HEK293 (cell line): ENCODE results near the gene ZBTB47.

Source experiments
- CTCF ChIA-PET: fragments of 350-600 bp; formaldehyde crosslinking; extraction: SDS; loops from one replicate; lab custom pipeline; 2021; ENCODE audit warnings: antibody characterized with exemption; lab: Yijun Ruan, JAX
- POLR2A ChIA-PET: fragments of 300-600 bp; formaldehyde crosslinking; extraction: SDS; loops from one replicate; lab custom pipeline; 2020; ENCODE audit warnings: antibody characterized with exemption, inconsistent platforms; lab: Yijun Ruan, JAX
- H3K27ac ChIP-seq: fragments of 200-500 bp; sonication (Bioruptor generic); 2 replicates; pipeline ENCODE4 v1.5.1; 2014; ENCODE audit warnings: low read depth, low read length, control low read depth, inconsistent platforms; ENCODE audit errors: extremely low read depth
- H3K36me3 ChIP-seq, 2 experiments: fragments of 200-500 bp in 1 of 2; sonication (Bioruptor generic) in 1 of 2; 1 replicate in 1 of 2; 2 replicates in 1 of 2; pipeline ENCODE4 v1.5.1; 2014 to 2017; ENCODE audit warnings: inconsistent platforms in 2 of 2, low read length in 2 of 2; ENCODE audit not compliant: control insufficient read depth in 2 of 2, insufficient read depth in 1 of 2
- H3K4me1 ChIP-seq: fragments of 200-500 bp; sonication (Bioruptor generic); 2 replicates; pipeline ENCODE4 v1.5.1; 2014; ENCODE audit warnings: mild to moderate bottlenecking, low read length, inconsistent platforms; ENCODE audit not compliant: control insufficient read depth, insufficient read depth
- H3K4me3 ChIP-seq: 2 replicates; pipeline ENCODE4 v1.5.1; 2011; ENCODE audit warnings: low read depth, mild to moderate bottlenecking, control low read depth, low read length, moderate library complexity
- H3K9me3 ChIP-seq: fragments of 200-500 bp; sonication (Bioruptor generic); 2 replicates; pipeline ENCODE4 v1.5.1; 2014; ENCODE audit warnings: low read depth, low read length, inconsistent platforms; ENCODE audit not compliant: control insufficient read depth, insufficient read depth
- EGR2 ChIP-seq: fragments of 450-650 bp; formaldehyde crosslinking; IDR thresholded peaks from 2 replicates; pipeline ENCODE4 v1.5.1; 2016; ENCODE audit warnings: low read depth, missing biosample characterization, missing genetic modification characterization
- GLIS1 ChIP-seq: fragments of 450-650 bp; formaldehyde crosslinking; IDR thresholded peaks from 2 replicates; pipeline ENCODE4 v1.5.1; 2016; ENCODE audit warnings: missing biosample characterization, missing genetic modification characterization
- OVOL3 ChIP-seq: fragments of 450-650 bp; formaldehyde crosslinking; IDR thresholded peaks from 2 replicates; pipeline ENCODE4 v1.5.1; 2016; ENCODE audit warnings: missing biosample characterization, missing genetic modification characterization
- TCF7L2 ChIP-seq: IDR thresholded peaks from 2 replicates; pipeline ENCODE4 v1.6.1; 2011; ENCODE audit warnings: low read depth, mild to moderate bottlenecking, inconsistent platforms, low read length, moderate library complexity, borderline replicate concordance
- ZFHX2 ChIP-seq: fragments of 450-650 bp; formaldehyde crosslinking; conservative IDR thresholded peaks from 2 replicates; pipeline ENCODE4 v1.5.1; 2016; ENCODE audit warnings: missing biosample characterization, missing genetic modification characterization
- ZNF175 ChIP-seq: fragments of 450-650 bp; formaldehyde crosslinking; IDR thresholded peaks from 2 replicates; pipeline ENCODE4 v1.5.1; 2016; ENCODE audit warnings: missing biosample characterization, missing genetic modification characterization
- ZNF24 ChIP-seq: fragments of 450-650 bp; formaldehyde crosslinking; IDR thresholded peaks from 2 replicates; pipeline ENCODE4 v1.5.1; 2016; ENCODE audit warnings: missing biosample characterization, missing genetic modification characterization
- ZNF26 ChIP-seq: fragments of 450-650 bp; formaldehyde crosslinking; IDR thresholded peaks from 2 replicates; pipeline ENCODE4 v1.5.1; 2016; ENCODE audit warnings: missing biosample characterization, missing genetic modification characterization
- ZNF280C ChIP-seq: fragments of 450-650 bp; formaldehyde crosslinking; IDR thresholded peaks from 2 replicates; pipeline ENCODE4 v1.5.1; 2016; ENCODE audit warnings: missing biosample characterization, missing genetic modification characterization
- ZNF473 ChIP-seq: fragments of 450-650 bp; formaldehyde crosslinking; IDR thresholded peaks from 2 replicates; pipeline ENCODE4 v1.5.1; 2017; ENCODE audit warnings: missing biosample characterization, missing genetic modification characterization
- ZNF555 ChIP-seq: fragments of 450-650 bp; formaldehyde crosslinking; conservative IDR thresholded peaks from 2 replicates; pipeline ENCODE4 v1.5.1; 2017; ENCODE audit warnings: missing biosample characterization, mild to moderate bottlenecking, missing genetic modification characterization, inconsistent platforms
- ZNF654 ChIP-seq: fragments of 450-650 bp; formaldehyde crosslinking; IDR thresholded peaks from 2 replicates; pipeline ENCODE4 v1.5.1; 2016; ENCODE audit warnings: low read depth, missing biosample characterization, missing genetic modification characterization
- ZNF837 ChIP-seq: fragments of 450-650 bp; formaldehyde crosslinking; IDR thresholded peaks from 2 replicates; pipeline ENCODE4 v1.5.1; 2016; ENCODE audit warnings: missing biosample characterization, missing genetic modification characterization
- TF ChIP-seq, protein P1 (sequence below): fragments of 450-650 bp; formaldehyde crosslinking; IDR thresholded peaks from 2 replicates; pipeline ENCODE4 v1.5.1; 2016; ENCODE audit warnings: missing biosample characterization, missing genetic modification characterization
- TF ChIP-seq, protein P2 (sequence below): fragments of 450-650 bp; formaldehyde crosslinking; IDR thresholded peaks from 2 replicates; pipeline ENCODE4 v1.5.1; 2016; ENCODE audit warnings: missing biosample characterization, missing genetic modification characterization, borderline replicate concordance
- TF ChIP-seq, protein P3 (sequence below): fragments of 450-650 bp; IDR thresholded peaks from 2 replicates; pipeline ENCODE4 v1.5.1; 2018; ENCODE audit warnings: missing biosample characterization, mild to moderate bottlenecking, missing genetic modification characterization
- TF ChIP-seq, protein P4 (sequence below): sonication (generic); formaldehyde crosslinking; IDR thresholded peaks from 2 replicates; pipeline ENCODE4 v1.8.1; 2022; ENCODE audit warnings: mild to moderate bottlenecking, moderate library complexity, missing genetic modification reagents

The ZBTB47 gene

GRCh38 chr3:42658771-42659390 is 5.4 kb downstream of the ZBTB47 start (continued):
- TF ChIP-seq, protein P1, sequence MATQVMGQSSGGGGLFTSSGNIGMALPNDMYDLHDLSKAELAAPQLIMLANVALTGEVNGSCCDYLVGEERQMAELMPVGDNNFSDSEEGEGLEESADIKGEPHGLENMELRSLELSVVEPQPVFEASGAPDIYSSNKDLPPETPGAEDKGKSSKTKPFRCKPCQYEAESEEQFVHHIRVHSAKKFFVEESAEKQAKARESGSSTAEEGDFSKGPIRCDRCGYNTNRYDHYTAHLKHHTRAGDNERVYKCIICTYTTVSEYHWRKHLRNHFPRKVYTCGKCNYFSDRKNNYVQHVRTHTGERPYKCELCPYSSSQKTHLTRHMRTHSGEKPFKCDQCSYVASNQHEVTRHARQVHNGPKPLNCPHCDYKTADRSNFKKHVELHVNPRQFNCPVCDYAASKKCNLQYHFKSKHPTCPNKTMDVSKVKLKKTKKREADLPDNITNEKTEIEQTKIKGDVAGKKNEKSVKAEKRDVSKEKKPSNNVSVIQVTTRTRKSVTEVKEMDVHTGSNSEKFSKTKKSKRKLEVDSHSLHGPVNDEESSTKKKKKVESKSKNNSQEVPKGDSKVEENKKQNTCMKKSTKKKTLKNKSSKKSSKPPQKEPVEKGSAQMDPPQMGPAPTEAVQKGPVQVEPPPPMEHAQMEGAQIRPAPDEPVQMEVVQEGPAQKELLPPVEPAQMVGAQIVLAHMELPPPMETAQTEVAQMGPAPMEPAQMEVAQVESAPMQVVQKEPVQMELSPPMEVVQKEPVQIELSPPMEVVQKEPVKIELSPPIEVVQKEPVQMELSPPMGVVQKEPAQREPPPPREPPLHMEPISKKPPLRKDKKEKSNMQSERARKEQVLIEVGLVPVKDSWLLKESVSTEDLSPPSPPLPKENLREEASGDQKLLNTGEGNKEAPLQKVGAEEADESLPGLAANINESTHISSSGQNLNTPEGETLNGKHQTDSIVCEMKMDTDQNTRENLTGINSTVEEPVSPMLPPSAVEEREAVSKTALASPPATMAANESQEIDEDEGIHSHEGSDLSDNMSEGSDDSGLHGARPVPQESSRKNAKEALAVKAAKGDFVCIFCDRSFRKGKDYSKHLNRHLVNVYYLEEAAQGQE (tag by site-specific recombination): no peak
- TF ChIP-seq ZNF24 (tag by site-specific recombination) (no peak), ZNF837 (tag by site-specific recombination) (no peak), EGR2 (tag by site-specific recombination) (peak; percentile 81), TCF7L2 (no peak), ZNF26 (tag by site-specific recombination) (no peak), ZNF555 (tag by site-specific recombination) (no peak), OVOL3 (no peak), ZNF654 (tag by site-specific recombination) (no peak), ZNF280C (tag by site-specific recombination) (no peak), ZNF175 (tag by site-specific recombination) (no peak), ZNF473 (tag by site-specific recombination) (no peak), GLIS1 (tag by site-specific recombination) (no peak), ZFHX2 (tag by site-specific recombination) (peak; percentile 42)
- TF ChIP-seq, protein P2, sequence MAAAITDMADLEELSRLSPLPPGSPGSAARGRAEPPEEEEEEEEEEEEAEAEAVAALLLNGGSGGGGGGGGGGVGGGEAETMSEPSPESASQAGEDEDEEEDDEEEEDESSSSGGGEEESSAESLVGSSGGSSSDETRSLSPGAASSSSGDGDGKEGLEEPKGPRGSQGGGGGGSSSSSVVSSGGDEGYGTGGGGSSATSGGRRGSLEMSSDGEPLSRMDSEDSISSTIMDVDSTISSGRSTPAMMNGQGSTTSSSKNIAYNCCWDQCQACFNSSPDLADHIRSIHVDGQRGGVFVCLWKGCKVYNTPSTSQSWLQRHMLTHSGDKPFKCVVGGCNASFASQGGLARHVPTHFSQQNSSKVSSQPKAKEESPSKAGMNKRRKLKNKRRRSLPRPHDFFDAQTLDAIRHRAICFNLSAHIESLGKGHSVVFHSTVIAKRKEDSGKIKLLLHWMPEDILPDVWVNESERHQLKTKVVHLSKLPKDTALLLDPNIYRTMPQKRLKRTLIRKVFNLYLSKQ (tag by site-specific recombination): no peak

DNA sequence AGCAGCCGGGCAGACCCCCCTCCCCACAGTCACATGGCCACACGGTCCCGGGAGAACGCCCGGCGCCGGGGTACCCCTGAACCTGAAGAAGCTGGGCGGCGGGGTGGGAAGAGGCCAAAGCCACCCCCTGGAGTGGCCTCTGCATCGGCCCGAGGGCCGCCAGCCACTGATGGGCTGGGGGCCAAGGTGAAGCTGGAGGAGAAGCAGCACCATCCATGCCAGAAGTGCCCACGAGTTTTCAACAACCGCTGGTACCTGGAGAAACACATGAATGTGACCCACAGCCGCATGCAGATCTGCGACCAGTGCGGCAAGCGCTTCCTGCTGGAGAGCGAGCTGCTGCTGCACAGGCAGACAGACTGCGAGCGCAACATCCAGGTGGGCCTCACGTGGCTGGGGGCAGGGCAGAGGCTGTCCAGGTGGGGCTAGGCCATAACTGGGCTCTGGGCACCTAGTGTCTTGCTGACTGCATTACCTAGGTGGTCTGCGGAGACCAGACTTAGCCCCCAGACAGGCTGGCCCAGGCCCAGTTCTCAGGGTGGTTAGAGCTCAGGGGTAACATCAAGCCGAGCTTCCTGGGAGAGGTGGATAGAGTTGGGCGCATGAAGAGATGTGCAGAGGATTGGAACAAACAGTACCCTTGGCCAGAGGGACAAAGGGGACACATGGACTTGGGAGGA is 6.1 kb downstream of the ZBTB47 start:
- H3K9me3 ChIP-seq: no peaks in the 10 kb centered on the region
- ChIA-PET POLR2A (no interaction called here), CTCF (interaction anchor here (1.1 kb wide), 1 partner anchor 47 kb away, joined by 4 read pairs; no protein-coding TSS in a partner anchor)

More for the DNA sequence above, 6.1 kb downstream of the ZBTB47 start:
- TF ChIP-seq, protein P3, sequence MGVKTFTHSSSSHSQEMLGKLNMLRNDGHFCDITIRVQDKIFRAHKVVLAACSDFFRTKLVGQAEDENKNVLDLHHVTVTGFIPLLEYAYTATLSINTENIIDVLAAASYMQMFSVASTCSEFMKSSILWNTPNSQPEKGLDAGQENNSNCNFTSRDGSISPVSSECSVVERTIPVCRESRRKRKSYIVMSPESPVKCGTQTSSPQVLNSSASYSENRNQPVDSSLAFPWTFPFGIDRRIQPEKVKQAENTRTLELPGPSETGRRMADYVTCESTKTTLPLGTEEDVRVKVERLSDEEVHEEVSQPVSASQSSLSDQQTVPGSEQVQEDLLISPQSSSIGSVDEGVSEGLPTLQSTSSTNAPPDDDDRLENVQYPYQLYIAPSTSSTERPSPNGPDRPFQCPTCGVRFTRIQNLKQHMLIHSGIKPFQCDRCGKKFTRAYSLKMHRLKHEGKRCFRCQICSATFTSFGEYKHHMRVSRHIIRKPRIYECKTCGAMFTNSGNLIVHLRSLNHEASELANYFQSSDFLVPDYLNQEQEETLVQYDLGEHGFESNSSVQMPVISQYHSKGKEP (tag by site-specific recombination): 0 out of 2 replicates have a peak, but pooled peaks have one; percentile 32
- TF ChIP-seq, protein P4, sequence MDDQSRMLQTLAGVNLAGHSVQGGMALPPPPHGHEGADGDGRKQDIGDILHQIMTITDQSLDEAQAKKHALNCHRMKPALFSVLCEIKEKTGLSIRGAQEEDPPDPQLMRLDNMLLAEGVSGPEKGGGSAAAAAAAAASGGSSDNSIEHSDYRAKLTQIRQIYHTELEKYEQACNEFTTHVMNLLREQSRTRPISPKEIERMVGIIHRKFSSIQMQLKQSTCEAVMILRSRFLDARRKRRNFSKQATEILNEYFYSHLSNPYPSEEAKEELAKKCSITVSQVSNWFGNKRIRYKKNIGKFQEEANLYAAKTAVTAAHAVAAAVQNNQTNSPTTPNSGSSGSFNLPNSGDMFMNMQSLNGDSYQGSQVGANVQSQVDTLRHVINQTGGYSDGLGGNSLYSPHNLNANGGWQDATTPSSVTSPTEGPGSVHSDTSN (CRISPR knock-in tag): no peak
- no peak overlapping the region for H3K27ac ChIP-seq
- H3K36me3 ChIP-seq: peaks cover 0 to 57% of the 10 kb centered on the region in 2 experiments; a peak in 1 of 3 replicates
- no peak overlapping the region for H3K4me3 ChIP-seq
- no peaks in the 10 kb centered on the region for H3K4me1 ChIP-seq
